ENCODE results near the gene TAP1.

TAP1 gene

DNA sequence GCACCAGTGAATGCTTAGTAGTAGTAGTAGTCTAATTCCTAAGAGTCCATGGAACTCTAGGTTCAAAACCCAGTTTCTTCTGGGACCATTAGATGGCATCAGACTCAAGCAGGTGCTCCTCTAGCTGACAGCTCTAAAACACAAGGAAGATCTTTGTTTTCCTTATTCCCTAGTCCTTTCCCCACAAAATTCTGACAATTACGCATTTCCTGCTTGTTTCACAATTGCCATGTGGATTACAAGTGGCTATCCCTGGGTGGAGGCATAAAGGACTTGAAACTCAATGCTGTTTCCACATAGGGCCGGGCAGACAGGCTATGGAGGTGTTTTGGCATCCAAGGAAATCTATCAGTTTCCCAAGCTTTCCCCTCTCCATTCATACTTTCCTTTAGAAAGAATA lies 27.5 kb downstream of the TAP1 start (continued):
- no peak for TF ChIP-seq GLIS1 (tag by site-specific recombination; IDR thresholded peaks at IDR 0.05)
- TF ChIP-seq PRDM1 (tag by site-specific recombination; IDR thresholded peaks at IDR 0.05): peak; percentile 92
- peak; percentile 14; the same call in 1 of the 2 replicates for TF ChIP-seq IKZF3 (tag by site-specific recombination; IDR thresholded peaks at IDR 0.05)
- TF ChIP-seq ZNF350 (tag by site-specific recombination; IDR thresholded peaks at IDR 0.05): no peak
- no peak for TF ChIP-seq ZNF10 (tag by site-specific recombination; IDR thresholded peaks at IDR 0.05)
- no peak for TF ChIP-seq ZNF221 (tag by site-specific recombination; IDR thresholded peaks at IDR 0.05; ENCODE audit: borderline replicate concordance)
- TF ChIP-seq, protein P1, sequence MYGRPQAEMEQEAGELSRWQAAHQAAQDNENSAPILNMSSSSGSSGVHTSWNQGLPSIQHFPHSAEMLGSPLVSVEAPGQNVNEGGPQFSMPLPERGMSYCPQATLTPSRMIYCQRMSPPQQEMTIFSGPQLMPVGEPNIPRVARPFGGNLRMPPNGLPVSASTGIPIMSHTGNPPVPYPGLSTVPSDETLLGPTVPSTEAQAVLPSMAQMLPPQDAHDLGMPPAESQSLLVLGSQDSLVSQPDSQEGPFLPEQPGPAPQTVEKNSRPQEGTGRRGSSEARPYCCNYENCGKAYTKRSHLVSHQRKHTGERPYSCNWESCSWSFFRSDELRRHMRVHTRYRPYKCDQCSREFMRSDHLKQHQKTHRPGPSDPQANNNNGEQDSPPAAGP (tag by site-specific recombination; IDR thresholded peaks at IDR 0.05): no peak
- no peak for TF ChIP-seq ZNF354C (tag by site-specific recombination; IDR thresholded peaks at IDR 0.05; ENCODE audit: borderline replicate concordance, low read depth)
- no peak for TF ChIP-seq ZNF664 (tag by site-specific recombination; IDR thresholded peaks at IDR 0.05)
- TF ChIP-seq, protein P2, sequence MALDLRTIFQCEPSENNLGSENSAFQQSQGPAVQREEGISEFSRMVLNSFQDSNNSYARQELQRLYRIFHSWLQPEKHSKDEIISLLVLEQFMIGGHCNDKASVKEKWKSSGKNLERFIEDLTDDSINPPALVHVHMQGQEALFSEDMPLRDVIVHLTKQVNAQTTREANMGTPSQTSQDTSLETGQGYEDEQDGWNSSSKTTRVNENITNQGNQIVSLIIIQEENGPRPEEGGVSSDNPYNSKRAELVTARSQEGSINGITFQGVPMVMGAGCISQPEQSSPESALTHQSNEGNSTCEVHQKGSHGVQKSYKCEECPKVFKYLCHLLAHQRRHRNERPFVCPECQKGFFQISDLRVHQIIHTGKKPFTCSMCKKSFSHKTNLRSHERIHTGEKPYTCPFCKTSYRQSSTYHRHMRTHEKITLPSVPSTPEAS (tag by site-specific recombination; IDR thresholded peaks at IDR 0.05): no peak
- TF ChIP-seq, protein P3, sequence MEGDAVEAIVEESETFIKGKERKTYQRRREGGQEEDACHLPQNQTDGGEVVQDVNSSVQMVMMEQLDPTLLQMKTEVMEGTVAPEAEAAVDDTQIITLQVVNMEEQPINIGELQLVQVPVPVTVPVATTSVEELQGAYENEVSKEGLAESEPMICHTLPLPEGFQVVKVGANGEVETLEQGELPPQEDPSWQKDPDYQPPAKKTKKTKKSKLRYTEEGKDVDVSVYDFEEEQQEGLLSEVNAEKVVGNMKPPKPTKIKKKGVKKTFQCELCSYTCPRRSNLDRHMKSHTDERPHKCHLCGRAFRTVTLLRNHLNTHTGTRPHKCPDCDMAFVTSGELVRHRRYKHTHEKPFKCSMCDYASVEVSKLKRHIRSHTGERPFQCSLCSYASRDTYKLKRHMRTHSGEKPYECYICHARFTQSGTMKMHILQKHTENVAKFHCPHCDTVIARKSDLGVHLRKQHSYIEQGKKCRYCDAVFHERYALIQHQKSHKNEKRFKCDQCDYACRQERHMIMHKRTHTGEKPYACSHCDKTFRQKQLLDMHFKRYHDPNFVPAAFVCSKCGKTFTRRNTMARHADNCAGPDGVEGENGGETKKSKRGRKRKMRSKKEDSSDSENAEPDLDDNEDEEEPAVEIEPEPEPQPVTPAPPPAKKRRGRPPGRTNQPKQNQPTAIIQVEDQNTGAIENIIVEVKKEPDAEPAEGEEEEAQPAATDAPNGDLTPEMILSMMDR (tag by site-specific recombination; IDR thresholded peaks at IDR 0.05): peak; percentile 51; the same call in 1 of the 2 replicates
- peak; percentile 73 for TF ChIP-seq ZNF654 (tag by site-specific recombination; IDR thresholded peaks at IDR 0.05; ENCODE audit: low read depth)

DNA sequence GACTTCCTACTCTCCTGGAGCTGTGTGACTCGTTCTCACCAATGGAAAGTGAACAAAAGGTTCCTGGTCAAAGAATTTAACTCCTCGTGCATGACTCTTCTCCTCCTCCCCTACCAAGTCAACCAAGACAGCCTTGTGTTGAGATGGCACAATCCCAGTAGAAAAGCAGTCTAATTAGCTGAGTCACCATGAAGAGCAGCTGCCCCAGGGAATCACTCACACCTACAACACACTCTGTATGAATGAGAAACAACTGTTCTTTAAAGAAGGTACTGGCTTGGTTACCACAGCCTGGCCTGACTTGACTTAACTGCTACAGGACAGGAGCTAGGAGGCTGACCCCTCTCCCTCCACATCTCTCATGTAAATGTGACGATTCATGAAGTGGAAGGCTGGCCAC lies 33.8 kb downstream of the TAP1 start:
- CTCF ChIA-PET: interaction anchor here (0.6 to 9.2 kb wide), 7 partner anchors 20 to 1670 kb away, joined by 3 to 107 read pairs (median 4); partner anchors contain the start of gene TAP2

DNA sequence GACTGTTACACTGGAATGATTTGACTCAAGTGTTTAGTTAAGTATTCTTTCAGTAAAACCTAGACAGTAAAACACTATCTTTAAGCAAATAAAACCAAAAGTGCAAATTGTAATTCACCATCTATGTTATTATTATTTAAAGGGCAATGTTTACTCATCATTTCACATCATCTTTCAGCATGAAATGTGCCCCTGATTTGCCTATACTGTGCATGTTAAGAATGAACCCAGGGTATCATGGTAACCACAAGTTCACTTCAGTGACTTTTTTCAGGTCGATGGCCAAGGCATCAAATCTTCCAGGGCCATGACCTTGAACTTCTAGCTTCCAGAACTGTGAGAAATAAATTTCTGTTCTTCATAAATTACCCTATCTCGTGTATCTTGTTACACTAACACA lies 34.6 kb downstream of the TAP1 start:
- no peaks in the 10 kb centered on the region for H3K4me1 ChIP-seq (ENCODE audit: control insufficient read depth, insufficient read depth, low read length)
- H3K27ac ChIP-seq (ENCODE audit: extremely low read depth, low read depth, low read length): no peak overlapping the region
- H3K36me3 ChIP-seq (ENCODE audit: control insufficient read depth in 2 of 2, insufficient read depth in 1 of 2, low read length in 2 of 2): no peaks in the 10 kb centered on the region
- H3K9me3 ChIP-seq (ENCODE audit: control insufficient read depth, insufficient read depth, low read depth, low read length): no peaks in the 10 kb centered on the region
- CTCF ChIA-PET: interaction anchor here (0.7 to 3.0 kb wide), 2 partner anchors 49 to 168 kb away, joined by 3 to 20 read pairs; no protein-coding TSS in a partner anchor
- no peak overlapping the region for H3K4me3 ChIP-seq (ENCODE audit: low read depth, low read length)
- TF ChIP-seq ZNF558 (tag by site-specific recombination; IDR thresholded peaks at IDR 0.05) (no peak), ZNF266 (tag by site-specific recombination; IDR thresholded peaks at IDR 0.05; ENCODE audit: low read depth) (no peak), ZNF140 (tag by site-specific recombination; IDR thresholded peaks at IDR 0.05) (no peak)
- TF ChIP-seq, protein P4, sequence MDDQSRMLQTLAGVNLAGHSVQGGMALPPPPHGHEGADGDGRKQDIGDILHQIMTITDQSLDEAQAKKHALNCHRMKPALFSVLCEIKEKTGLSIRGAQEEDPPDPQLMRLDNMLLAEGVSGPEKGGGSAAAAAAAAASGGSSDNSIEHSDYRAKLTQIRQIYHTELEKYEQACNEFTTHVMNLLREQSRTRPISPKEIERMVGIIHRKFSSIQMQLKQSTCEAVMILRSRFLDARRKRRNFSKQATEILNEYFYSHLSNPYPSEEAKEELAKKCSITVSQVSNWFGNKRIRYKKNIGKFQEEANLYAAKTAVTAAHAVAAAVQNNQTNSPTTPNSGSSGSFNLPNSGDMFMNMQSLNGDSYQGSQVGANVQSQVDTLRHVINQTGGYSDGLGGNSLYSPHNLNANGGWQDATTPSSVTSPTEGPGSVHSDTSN (CRISPR knock-in tag; IDR thresholded peaks at IDR 0.05): no peak
- POLR2A ChIA-PET: no interaction called here

More for the DNA sequence above, 33.8 kb downstream of the TAP1 start:
- POLR2A ChIA-PET: no interaction called here
- no peak for TF ChIP-seq HOXA7 (CRISPR knock-in tag; IDR thresholded peaks at IDR 0.05; ENCODE audit: borderline replicate concordance)
- TF ChIP-seq, protein P5, sequence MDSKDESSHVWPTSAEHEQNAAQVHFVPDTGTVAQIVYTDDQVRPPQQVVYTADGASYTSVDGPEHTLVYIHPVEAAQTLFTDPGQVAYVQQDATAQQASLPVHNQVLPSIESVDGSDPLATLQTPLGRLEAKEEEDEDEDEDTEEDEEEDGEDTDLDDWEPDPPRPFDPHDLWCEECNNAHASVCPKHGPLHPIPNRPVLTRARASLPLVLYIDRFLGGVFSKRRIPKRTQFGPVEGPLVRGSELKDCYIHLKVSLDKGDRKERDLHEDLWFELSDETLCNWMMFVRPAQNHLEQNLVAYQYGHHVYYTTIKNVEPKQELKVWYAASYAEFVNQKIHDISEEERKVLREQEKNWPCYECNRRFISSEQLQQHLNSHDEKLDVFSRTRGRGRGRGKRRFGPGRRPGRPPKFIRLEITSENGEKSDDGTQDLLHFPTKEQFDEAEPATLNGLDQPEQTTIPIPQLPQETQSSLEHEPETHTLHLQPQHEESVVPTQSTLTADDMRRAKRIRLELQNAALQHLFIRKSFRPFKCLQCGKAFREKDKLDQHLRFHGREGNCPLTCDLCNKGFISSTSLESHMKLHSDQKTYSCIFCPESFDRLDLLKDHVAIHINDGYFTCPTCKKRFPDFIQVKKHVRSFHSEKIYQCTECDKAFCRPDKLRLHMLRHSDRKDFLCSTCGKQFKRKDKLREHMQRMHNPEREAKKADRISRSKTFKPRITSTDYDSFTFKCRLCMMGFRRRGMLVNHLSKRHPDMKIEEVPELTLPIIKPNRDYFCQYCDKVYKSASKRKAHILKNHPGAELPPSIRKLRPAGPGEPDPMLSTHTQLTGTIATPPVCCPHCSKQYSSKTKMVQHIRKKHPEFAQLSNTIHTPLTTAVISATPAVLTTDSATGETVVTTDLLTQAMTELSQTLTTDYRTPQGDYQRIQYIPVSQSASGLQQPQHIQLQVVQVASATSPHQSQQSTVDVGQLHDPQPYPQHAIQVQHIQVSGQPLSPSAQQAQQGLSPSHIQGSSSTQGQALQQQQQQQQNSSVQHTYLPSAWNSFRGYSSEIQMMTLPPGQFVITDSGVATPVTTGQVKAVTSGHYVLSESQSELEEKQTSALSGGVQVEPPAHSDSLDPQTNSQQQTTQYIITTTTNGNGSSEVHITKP (tag by site-specific recombination; IDR thresholded peaks at IDR 0.05): peak; percentile 28; the same call in 1 of the 2 replicates
- TF ChIP-seq PRDM1 (tag by site-specific recombination; IDR thresholded peaks at IDR 0.05): peak; percentile 40; the same call in 1 of the 2 replicates
- H3K27ac ChIP-seq (ENCODE audit: extremely low read depth, low read depth, low read length): no peak overlapping the region
- H3K9me3 ChIP-seq (ENCODE audit: control insufficient read depth, insufficient read depth, low read depth, low read length): no peaks in the 10 kb centered on the region
- H3K4me3 ChIP-seq (ENCODE audit: low read depth, low read length): no peak overlapping the region
- H3K36me3 ChIP-seq (ENCODE audit: control insufficient read depth in 2 of 2, insufficient read depth in 1 of 2, low read length in 2 of 2): no peaks in the 10 kb centered on the region
- no peaks in the 10 kb centered on the region for H3K4me1 ChIP-seq (ENCODE audit: control insufficient read depth, insufficient read depth, low read length)
